GM19240 (cell line): ENCODE results near the gene HEMGN.
"Not testable (repeated sequence)": the region's sequence is repeated elsewhere in the genome, so short reads cannot be mapped to it uniquely, and the experiment has no call there.

Experiments
- DNase-seq: peaks from one replicate; pipeline ENCODE4 v3.0.0; 2011; ENCODE audit warnings: low spot score; ENCODE audit not compliant: insufficient read length

The HEMGN gene

DNA sequence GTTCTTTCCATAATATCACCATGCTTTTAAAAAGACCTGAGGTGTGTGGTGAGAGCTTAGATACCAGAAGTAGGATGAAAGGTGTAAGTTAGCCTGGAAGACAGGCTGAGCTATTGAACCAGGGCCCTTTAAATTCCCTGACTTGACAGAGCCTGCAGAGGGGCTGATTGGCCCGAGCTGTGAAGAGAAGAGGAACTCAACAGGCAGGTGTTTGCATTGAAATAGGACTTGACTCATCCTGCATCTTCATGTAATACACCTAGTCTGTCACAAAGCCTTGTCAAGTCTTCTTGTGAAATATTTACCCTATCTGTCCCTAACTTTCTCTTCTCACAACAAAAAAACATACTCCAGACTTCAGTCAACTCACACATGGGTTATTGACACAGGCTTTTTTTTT lies 28.5 kb upstream of the HEMGN start:
- DNase-seq = no peak

DNA sequence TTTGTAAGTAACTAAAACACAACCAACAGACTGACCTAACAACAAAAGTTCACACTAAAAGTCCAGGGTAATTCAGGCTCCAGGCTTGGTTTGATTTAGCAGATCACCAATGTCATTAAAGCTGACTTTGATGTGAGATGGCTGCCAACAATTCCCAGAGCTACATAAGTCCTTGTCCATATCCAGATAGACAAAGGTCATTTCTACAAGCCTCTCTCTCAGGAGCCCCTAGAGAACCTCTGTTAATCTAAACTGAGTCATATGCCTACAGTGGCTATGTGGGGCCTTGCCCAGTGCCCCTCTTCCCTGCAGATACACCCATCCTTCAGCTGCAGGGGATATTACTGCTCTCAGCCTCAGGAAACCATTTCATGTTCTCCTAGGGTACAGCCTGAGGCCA lies 26.9 kb upstream of the HEMGN start:
- DNase-seq = no peak

DNA sequence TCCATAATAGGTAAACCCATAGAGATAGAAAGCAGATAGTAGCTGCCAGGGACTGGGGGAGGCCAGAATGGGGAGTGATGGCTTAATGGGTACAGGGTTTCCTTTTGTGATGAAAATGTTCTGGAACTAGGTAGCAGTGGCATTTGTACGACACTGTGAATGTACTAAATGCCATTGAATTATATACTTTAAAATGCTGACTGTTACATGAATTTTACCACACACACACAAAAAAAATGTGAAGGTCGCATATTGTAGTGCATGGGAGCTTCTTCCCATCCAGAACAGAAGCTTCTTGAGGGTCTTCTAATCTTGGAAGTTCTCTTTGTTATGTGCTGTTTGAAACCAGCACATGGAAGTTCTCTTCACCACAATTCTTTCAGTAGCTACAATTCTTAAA lies 25.3 kb upstream of the HEMGN start:
- no peak for DNase-seq

DNA sequence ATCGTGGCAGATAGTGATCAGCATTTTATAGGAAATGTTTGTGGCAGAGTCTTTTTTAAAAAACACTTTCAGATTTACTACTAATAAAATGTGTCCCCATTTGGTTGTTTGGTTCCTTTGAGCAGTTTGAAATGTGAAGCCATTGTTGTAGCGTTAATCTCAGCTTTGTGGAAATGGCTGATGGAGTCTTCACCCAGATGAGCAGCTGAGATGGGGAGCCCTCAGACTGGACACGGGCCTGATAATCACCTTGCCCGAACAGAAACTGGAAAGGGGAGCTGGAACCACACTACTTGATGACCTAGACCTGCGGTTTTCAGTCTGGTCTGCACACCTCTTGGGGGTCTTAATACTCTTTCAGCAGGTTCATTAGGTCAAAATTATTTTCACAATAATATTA lies 24.6 kb upstream of the HEMGN start:
- DNase-seq = no peak

DNA sequence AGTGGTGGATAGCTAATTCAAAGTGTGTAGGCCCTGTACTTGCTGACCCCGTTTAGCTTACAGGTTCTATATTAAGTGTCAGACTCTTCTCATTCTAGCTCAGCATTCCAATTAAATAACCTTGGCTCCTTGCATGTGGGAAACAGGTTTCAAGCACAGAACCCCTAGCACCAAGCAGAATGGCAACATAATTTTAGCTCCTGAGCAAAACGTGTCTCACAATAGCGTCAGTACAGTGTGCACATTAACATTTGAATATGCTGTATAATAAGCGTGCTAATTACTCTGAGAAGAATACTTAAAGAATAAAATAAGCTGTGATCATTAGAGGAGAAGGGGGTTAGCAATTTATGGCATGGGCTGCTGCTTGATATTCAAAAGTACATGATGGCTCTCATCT lies 24.2 kb upstream of the HEMGN start:
- DNase-seq = no peak

DNA sequence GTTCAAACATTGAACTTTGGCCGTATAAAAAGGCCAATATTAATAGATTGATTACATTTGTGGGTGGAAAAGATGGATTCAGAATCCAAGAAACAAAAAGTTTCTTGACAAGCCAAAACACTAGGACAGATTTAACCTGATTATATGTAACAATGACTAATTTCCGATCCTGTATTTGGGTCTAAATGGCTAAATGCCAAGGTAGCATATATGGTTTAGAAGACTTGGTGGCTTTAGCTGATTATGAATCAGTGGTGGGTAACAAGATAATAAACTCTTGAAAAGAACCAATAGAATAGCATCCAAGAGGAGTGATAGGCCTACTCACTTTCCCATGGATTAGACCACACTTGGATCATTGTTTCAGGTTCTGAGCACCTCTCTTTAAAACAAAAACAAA lies 23.4 kb upstream of the HEMGN start:
- no peak for DNase-seq

DNA sequence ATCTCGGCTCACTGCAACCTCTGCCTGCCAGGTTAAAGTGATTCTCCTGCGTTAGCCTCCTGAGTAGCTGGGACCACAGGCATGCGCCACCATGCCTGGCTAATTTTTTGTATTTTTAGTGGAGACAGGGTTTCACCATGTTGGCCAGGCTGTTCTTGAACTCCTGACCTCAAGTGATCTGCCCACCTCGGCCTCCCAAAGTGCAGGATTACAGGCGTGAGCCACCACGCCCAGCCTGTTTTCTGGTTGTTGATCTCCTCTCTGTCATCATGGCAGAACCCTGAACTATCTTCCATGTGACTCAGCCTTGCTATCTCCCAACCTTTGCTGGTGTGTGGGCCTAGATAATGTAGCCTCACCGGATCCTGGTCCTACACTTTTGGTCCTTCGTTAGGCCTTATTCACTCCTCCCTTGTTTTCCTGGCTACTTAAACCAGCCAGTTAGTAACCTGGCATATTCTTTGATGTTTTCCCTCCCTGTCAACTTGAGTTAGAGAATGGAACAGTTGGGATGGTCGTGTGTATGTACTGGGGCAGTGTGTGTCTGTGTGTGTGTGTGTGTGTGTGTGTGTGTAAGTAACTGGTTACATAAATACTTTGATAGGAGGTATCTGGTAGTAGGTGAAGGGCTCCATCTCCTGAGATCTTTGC lies 22.8 kb upstream of the HEMGN start:
- DNase-seq = not testable (repeated sequence)

DNA sequence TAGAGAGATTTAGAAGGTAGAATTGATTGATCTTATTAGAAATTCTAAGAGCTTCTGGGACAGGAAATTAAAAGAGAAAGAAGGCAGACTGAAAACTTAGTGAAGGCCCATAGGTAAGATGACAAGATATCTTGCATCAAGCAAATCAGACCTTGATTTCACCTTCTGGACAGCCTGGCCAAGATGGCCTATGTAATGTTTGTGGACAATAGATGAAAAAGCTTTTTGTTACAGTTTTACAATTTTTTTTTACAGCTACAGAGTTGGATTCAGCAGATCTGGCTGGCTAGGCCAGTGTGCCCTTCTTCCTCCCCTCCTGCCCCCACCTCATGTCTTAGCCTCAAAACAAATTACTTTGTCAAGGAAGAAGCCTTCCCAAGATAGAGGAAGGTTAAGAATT lies 21.6 kb upstream of the HEMGN start:
- DNase-seq = no peak

DNA sequence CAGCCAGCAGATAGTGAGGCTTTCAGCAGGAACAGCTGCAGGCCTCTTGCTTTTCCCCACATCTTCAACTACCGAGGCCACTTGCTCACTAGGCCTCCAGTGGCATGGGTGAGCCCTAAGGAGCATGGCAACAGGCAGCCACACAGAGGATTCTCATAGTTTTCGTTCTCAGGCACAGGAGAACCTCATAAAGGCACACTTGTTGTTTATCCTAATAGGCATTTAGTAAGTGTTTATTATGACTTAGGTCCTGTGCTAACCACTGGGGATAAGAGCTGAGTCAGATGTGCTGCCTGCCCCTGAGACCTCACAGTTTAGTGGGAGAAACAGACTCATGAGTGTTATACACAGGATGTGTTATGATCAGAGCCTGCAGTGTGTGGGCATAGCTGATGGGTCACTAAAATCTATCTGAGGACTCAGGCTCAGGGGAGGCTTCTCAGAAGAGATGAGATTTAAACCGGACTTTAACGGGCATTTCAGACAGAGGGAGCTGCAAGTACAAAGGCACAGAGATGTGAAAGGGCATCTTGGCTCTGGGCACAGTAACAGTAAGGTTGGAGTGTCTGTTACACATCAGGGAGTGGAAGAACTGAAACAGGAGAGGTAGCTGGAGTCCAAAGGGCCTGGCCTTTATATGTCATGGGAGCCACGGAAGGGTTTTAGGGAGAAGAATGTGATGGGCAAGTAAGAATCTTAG lies 21.0 kb upstream of the HEMGN start:
- DNase-seq = no peak

DNA sequence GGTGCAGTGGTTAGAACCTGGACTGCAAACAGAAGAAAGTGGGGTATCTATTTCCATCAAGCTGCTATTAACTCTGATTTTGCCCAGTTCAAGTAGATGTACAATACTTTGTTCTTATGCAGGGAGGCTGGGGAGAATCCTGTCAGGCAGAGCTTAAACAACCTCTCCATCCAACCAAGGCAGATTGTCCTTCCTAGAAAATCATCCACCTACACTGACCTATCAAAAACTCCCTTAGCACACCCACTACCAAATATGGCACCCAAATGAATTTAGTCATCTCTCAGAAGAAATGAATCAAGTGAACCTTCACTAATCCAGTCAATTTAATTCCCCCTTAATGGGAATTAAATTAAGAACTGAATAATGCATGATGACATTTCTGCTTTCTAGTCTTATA lies 18.4 kb upstream of the HEMGN start:
- no peak for DNase-seq

DNA sequence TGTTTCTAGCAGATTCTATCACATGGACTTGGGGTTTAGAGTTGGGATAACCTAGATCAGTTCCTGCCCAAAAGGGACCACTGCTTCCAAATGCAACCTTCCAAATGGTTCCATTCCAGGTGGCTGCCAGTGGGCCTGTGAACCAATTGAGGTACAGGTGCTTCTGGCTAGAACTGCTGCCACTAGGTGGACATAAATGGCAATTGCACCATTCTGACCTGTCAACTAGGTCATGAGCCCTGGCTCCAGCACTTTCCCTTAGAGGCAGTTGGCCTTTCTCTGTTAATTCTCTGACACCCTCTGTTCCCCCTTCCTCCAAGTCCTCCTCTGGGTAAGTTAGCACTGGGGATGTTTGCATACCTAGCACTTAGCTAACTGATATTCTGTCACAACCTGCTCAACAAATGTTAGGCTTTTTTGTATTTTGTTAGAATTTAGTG lies 16.6 kb upstream of the HEMGN start:
- DNase-seq = peak; percentile 54

DNA sequence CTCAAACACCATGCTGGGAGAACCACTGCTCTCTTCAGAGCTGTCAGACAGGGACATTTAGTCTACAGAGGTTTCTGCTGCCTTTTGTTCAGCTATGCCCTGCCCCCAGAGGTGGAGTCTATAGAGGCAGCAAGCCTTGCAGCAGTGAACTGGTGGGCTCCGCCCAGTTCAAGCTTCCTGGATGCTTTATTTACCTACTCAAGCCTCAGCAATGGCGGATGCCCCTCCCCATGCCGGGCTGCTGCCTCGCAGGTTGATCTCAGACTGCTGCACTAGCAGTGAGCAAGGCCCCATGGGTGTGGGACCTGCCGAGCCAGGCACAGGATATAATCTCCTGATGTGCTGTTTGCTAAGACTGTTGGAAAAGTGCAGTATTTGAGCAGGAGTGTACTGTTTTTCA lies 12.9 kb upstream of the HEMGN start:
- not testable (repeated sequence) for DNase-seq

DNA sequence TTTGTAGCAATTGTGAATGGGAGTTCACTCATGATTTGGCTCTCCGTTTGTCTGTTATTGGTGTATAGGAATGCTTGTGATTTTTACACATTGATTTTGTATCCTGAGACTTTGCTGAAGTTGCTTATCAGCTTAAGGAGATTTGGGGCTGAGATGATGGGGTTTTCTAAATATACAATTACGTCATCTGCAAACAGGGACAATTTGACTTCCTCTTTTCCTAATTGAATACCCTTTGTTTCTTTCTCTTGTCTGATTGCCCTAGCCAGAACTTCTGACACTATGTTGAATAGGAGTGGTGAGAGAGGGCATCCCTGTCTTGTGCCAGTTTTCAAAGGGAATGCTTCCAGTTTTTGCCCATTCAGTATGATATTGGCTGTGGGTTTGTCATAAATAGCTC lies 9.1 kb upstream of the HEMGN start:
- DNase-seq = not testable (repeated sequence)

DNA sequence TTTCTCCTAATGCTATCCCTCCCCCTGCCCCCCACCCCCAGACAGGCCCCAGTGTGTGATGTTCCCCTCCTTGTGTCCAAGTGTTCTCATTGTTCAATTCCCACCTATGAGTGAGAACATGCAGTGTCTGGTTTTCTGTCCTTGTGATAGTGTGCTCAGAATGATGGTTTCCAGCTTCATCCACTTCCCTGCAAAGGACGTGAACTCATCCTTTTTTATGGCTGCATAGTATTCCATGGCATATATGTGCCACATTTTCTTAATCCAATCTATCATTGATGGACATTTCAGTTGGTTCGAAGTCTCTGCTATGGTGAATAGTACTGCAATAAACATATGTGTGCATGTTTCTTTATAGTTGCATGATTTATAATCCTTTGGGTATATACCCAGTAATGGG lies 7.5 kb upstream of the HEMGN start:
- DNase-seq = not testable (repeated sequence)

DNA sequence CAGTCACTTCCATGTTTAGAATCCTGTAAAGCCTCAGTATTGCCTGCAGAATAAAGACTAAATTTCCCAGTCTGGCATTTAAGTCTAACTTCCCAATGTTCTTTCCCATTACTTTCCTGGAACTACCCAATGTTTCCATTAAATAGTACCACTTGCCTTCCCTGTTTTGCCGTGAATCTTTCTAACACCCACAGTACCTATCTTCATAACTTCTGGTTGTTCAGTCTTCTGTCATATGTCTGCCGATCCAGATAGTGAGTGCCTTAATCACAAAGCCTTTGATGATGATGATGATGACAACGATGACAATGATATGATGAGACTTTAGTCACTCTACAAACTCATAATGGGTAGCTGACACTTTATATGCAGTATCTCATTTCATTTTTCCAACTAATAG lies 6.6 kb upstream of the HEMGN start:
- no peak for DNase-seq

DNA sequence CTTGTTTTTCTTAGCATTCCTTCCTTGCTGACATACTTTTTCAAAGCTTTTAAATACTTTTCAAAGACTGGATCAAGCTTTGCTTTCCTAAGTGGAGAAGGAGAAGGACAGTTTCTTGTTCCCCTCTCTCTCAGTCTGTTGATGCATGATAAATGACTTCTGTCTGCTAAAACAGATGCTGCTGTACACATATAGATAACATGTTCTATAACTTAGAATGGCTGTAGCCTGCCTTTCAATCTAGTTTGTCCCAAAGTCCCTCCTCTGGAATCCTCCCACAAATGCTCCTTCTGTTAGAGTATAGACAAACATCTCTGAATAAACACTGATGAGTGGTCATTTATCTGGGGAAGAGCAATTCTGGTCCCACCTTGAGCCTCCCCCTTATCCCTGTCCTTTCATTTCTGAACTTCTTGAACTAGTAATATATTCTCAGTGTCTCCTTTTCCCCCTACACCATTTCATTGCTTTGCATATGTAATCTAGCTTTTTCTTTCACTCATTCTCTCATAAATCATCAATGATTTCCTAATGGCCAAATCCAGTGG lies 5.4 kb upstream of the HEMGN start:
- no peak for DNase-seq

DNA sequence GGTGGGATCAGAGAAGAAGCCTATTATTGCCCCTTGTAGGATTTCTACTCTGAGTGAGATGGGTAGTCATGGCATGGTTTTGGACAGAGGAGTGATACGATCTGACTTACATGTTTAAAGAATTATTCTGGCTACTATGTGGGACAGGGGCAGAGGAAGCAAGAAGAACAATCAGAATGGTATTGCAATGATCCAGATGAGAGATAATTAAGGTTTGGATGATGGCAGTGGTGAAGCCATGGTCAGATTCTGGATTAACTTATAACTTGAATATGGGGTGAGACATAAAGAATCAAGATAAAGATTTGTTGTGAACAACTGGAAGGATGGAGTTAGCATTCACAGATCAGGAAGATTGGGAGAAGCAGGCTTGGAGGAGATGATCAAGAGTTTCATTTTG lies 3.4 kb upstream of the HEMGN start:
- DNase-seq = no peak

DNA sequence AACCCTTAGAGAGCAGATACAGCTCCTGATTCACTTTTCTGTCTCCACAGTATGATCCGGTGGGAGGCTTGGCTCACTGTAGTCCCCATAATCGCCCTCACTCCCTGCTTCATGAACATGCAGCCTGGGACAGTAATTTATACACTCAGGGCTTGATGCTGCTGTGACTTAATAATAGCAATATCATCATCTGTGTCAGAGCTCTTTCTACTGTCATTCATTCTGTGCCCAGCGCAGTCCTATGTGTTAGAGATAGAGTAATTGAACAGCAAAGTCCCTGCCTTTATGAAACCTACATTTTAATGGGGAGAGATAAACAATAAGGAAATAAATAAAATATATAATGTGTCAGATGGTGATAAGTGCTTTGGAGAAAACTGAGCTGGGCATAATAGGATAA lies 2.8 kb upstream of the HEMGN start:
- no peak for DNase-seq

DNA sequence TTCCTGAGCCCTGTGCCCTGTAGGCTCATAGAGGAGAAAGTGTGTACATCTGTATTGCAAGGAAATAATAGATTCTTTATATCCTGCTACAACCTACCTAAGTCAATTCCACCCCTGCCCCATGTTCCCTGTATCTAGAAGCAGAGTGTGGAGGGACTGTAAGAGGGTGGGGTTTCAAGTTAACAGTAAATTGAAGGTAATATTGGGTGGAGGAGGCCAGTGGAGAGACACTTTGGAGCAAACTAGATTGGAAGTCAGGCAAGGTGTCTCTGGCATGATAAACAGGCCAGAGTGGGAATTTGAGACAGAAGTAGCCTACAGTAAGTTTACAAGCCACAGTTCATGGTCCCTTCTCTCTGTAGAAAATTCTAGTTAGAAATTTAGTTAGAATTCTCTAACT lies 2.3 kb upstream of the HEMGN start:
- DNase-seq = no peak

DNA sequence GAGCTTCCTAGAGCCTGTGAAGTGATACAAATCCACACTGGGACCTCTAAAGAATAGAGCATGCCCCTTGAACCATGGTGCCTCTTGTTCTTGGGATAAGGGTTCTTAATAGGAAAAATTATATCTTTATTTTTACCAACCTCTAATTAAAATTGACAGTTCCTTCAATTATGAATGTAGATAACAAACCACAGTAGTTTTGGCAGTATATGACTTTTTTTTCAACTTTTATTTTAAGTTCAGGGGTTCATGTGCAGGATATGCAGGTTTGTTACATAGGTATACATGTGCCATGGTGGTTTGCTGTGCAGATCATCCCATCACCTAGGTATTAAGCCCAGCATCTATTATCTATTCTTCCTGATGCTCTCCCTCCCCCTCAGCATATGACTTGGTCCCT lies 974 bp downstream of the HEMGN start:
- no peak for DNase-seq

DNA sequence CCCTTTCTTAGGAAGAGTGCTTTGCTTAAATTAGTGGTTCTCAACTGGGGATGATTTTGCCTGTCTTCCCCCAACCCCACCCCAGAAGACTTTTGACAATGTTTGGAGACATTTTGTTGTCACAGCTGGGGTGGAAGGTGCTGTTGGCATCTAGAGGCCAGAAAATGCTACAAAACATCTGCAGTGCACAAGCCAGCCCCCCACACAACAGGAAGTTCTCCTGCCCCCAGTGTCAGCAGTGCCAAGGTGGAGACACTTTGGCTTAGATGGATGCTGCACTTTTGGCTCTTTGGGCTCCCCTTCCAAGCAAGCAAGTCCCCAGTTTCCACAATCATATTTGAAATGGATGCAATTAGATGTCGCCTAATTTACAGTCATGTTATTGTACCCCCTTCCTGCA lies 2.7 kb downstream of the HEMGN start:
- no peak for DNase-seq

DNA sequence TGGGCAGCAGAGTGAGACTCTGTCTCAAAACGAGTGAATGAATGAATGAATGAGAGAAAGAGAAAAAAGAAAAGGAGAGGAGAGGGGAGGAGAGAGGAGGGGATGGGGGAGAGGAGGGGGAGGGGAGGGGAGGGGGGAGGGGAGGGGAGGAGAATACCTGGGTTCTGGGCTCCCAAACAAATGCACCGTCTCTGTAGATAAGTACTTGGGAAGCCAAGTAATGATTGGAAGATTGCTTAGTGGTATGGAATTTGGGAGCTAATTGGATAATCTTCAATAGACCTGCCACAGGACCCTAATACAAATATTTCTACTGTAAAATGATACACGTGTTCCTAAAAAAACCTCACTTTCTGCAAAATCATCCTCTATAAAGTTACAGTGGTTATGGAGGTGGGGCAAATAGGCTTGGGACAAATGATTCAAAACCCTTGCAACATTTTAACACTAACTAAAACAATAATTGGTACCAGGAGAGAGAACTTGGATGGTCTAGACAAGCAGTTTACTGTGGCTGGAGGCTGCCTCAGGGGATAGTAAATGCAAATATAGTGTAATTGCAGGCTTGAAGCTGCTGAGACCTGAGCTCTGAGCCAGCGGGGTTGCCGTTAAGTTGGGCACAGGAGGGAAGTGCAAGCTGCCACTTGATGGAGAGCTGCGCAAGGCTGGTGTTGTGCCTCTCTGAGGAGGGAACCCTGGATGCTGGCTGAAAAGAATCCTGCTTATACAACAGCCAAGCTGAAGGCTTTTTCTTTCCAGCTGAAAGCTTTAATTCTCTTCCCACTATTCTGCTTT lies 3.5 kb downstream of the HEMGN start:
- no peak for DNase-seq
